GM12878 (cell line): ENCODE results near the gene SATB1.
"Not testable (repeated sequence)": the region's sequence is repeated elsewhere in the genome, so short reads cannot be mapped to it uniquely, and the experiment has no call there.

ENCODE experiments used
- CBX3 ChIP-seq: fragments of 200-600 bp; sonication (generic); IDR thresholded peaks from 2 replicates; pipeline ENCODE4 v1.6.1; 2016; ENCODE audit warnings: low read depth, borderline replicate concordance
- EP300 ChIP-seq, 2 experiments: fragments of 150-350 bp in 1 of 2; IDR thresholded peaks; 2 replicates each; pipeline ENCODE4 v1.6.1; 2011 to 2012; ENCODE audit warnings: low read depth in 2 of 2, low read length in 2 of 2, borderline replicate concordance in 1 of 2, improper control_type of control experiment in 1 of 2, inconsistent platforms in 1 of 2; ENCODE audit not compliant: control insufficient read depth in 1 of 2
- POLR2A ChIP-seq: IDR thresholded peaks from 2 replicates; pipeline ENCODE4 v1.6.1; 2011; ENCODE audit warnings: low read depth, mild to moderate bottlenecking, low read length
- RELA ChIP-seq: fragments of 450-650 bp; IDR thresholded peaks from 2 replicates; pipeline ENCODE4 v1.8.0; 2014; ENCODE audit warnings: borderline replicate concordance; ENCODE audit not compliant: partially characterized antibody
- SIN3A ChIP-seq: IDR thresholded peaks from 2 replicates; pipeline ENCODE4 v1.6.1; 2012; ENCODE audit warnings: low read depth, low read length, improper control_type of control experiment
- SUZ12 ChIP-seq: fragments of 200-600 bp; sonication (generic); IDR thresholded peaks from one replicate; pipeline ENCODE4 v1.6.1; 2018; ENCODE audit warnings: antibody characterized with exemption, mild to moderate bottlenecking; ENCODE audit not compliant: unreplicated experiment
- YY1 ChIP-seq: IDR thresholded peaks from 2 replicates; pipeline ENCODE4 v1.6.1; 2011; ENCODE audit warnings: low read depth, mild to moderate bottlenecking, low read length
- TF ChIP-seq, protein P1 (sequence below): fragments of 450-650 bp; IDR thresholded peaks from 2 replicates; pipeline ENCODE4 v1.6.1; 2018; ENCODE audit warnings: mild to moderate bottlenecking, low read depth, moderate library complexity; ENCODE audit not compliant: partially characterized antibody
- TF ChIP-seq, protein P2 (sequence below): fragments of 450-650 bp; IDR thresholded peaks from 2 replicates; pipeline ENCODE4 v1.6.1; 2016; ENCODE audit warnings: mild to moderate bottlenecking
- TF ChIP-seq, protein P3 (sequence below), 3 experiments: IDR thresholded peaks in 2 of 3; conservative IDR thresholded peaks in 1 of 3; 2 replicates each; pipeline ENCODE4 v1.5.1; 2011; ENCODE audit warnings: low read depth in 3 of 3, low read length in 3 of 3, mild to moderate bottlenecking in 3 of 3, control low read depth in 2 of 3, moderate library complexity in 2 of 3, inconsistent platforms in 1 of 3, mixed read lengths in 1 of 3; ENCODE audit not compliant: control insufficient read depth in 2 of 3, insufficient read depth in 1 of 3; ENCODE audit errors: extremely low read depth in 1 of 3
- TF ChIP-seq, protein P4 (sequence below): fragments of 450-650 bp; IDR thresholded peaks from 2 replicates; pipeline ENCODE4 v1.6.1; 2016; ENCODE audit warnings: mild to moderate bottlenecking

DNA sequence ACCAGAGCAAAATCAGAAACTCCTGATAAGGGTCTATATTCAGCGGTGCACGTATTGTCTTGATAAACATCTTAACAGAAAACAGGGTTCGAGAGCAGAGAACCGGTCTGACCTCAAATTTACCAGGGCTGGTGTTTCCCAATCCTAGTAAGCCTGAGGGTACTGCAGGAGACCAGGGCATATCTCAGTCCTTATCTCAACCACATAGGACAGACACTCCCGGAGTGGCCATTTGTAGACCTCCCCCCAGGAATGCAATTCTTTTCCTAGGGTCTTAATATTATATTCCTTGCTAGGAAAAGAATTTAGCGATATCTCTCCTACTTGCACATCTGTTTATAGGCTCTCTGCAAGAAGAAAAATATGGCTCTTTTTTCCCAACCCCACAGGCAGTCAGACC is 24.5 kb upstream of the SATB1 start:
- TF ChIP-seq, protein P1, sequence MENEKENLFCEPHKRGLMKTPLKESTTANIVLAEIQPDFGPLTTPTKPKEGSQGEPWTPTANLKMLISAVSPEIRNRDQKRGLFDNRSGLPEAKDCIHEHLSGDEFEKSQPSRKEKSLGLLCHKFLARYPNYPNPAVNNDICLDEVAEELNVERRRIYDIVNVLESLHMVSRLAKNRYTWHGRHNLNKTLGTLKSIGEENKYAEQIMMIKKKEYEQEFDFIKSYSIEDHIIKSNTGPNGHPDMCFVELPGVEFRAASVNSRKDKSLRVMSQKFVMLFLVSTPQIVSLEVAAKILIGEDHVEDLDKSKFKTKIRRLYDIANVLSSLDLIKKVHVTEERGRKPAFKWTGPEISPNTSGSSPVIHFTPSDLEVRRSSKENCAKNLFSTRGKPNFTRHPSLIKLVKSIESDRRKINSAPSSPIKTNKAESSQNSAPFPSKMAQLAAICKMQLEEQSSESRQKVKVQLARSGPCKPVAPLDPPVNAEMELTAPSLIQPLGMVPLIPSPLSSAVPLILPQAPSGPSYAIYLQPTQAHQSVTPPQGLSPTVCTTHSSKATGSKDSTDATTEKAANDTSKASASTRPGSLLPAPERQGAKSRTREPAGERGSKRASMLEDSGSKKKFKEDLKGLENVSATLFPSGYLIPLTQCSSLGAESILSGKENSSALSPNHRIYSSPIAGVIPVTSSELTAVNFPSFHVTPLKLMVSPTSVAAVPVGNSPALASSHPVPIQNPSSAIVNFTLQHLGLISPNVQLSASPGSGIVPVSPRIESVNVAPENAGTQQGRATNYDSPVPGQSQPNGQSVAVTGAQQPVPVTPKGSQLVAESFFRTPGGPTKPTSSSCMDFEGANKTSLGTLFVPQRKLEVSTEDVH: not testable (repeated sequence)
- TF ChIP-seq, protein P2, sequence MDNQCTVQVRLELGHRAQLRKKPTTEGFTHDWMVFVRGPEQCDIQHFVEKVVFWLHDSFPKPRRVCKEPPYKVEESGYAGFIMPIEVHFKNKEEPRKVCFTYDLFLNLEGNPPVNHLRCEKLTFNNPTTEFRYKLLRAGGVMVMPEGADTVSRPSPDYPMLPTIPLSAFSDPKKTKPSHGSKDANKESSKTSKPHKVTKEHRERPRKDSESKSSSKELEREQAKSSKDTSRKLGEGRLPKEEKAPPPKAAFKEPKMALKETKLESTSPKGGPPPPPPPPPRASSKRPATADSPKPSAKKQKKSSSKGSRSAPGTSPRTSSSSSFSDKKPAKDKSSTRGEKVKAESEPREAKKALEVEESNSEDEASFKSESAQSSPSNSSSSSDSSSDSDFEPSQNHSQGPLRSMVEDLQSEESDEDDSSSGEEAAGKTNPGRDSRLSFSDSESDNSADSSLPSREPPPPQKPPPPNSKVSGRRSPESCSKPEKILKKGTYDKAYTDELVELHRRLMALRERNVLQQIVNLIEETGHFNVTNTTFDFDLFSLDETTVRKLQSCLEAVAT: not testable (repeated sequence)
- TF ChIP-seq SUZ12; YY1; RELA; POLR2A; SIN3A; CBX3; EP300 (IDR thresholded peaks at IDR 0.05; ENCODE audit: borderline replicate concordance in 1 of 2, control insufficient read depth in 1 of 2, low read depth in 2 of 2, low read length in 2 of 2): not testable (repeated sequence)
- TF ChIP-seq, protein P3, sequence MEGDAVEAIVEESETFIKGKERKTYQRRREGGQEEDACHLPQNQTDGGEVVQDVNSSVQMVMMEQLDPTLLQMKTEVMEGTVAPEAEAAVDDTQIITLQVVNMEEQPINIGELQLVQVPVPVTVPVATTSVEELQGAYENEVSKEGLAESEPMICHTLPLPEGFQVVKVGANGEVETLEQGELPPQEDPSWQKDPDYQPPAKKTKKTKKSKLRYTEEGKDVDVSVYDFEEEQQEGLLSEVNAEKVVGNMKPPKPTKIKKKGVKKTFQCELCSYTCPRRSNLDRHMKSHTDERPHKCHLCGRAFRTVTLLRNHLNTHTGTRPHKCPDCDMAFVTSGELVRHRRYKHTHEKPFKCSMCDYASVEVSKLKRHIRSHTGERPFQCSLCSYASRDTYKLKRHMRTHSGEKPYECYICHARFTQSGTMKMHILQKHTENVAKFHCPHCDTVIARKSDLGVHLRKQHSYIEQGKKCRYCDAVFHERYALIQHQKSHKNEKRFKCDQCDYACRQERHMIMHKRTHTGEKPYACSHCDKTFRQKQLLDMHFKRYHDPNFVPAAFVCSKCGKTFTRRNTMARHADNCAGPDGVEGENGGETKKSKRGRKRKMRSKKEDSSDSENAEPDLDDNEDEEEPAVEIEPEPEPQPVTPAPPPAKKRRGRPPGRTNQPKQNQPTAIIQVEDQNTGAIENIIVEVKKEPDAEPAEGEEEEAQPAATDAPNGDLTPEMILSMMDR (IDR thresholded peaks at IDR 0.05 in 2 of 3, conservative IDR thresholded peaks at IDR 0.05 in 1 of 3; ENCODE audit: control insufficient read depth in 2 of 3, extremely low read depth in 1 of 3, insufficient read depth in 1 of 3, low read depth in 3 of 3, low read length in 3 of 3): not testable (repeated sequence)
- TF ChIP-seq, protein P4, sequence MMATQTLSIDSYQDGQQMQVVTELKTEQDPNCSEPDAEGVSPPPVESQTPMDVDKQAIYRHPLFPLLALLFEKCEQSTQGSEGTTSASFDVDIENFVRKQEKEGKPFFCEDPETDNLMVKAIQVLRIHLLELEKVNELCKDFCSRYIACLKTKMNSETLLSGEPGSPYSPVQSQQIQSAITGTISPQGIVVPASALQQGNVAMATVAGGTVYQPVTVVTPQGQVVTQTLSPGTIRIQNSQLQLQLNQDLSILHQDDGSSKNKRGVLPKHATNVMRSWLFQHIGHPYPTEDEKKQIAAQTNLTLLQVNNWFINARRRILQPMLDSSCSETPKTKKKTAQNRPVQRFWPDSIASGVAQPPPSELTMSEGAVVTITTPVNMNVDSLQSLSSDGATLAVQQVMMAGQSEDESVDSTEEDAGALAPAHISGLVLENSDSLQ: not testable (repeated sequence)
